ENCODE data around the gene STK17B. TPM values are rescaled to one million over a fixed set of nuclear protein-coding genes. Genes with fewer than 3 reads are reported as not detected.

The STK17B gene
- total RNA-seq, 1 donor, result 139 TPM

GRCh38 chr2:196170213-196170605 lies 1.2 kb downstream of the STK17B start:
- Histone ChIP-seq H3K79me2 (ENCODE audit: insufficient read depth, low read length) (peaks cover 61% of the 10 kb centered on the region), H3K36me3 (ENCODE audit: insufficient read depth, low read length) (peaks cover 7% of the 10 kb centered on the region), H3K27me3 (ENCODE audit: insufficient read depth, low read length) (no peaks in the 10 kb centered on the region), H3K27ac (ENCODE audit: low read depth, low read length) (peak overlapping the region; percentile 93), H3K4me2 (ENCODE audit: insufficient read depth, low read length) (peak overlapping the region; percentile 91), H3K9me3 (ENCODE audit: low read depth, low read length) (no peaks in the 10 kb centered on the region), H3K4me3 (ENCODE audit: insufficient read depth, low read length) (peak overlapping the region; percentile 93), H2AFZ (ENCODE audit: low read length) (no peak overlapping the region), H4K20me1 (ENCODE audit: insufficient read depth, low read length) (no peaks in the 10 kb centered on the region), H3K4me1 (ENCODE audit: insufficient read depth, low read length) (peaks cover 30% of the 10 kb centered on the region)
- TF ChIP-seq CTCF (IDR thresholded peaks at IDR 0.05; ENCODE audit: extremely low read depth, low read depth, low read length), result no peak
- no peak for DNase-seq (ENCODE audit: insufficient read length, low spot score, missing footprints)

GRCh38 chr2:196169516-196169915 lies 1.9 kb downstream of the STK17B start:
- Histone ChIP-seq H3K27ac (ENCODE audit: low read depth, low read length) (peak overlapping the region; percentile 93), H3K79me2 (ENCODE audit: insufficient read depth, low read length) (peaks cover 68% of the 10 kb centered on the region), H2AFZ (ENCODE audit: low read length) (no peak overlapping the region), H3K4me1 (ENCODE audit: insufficient read depth, low read length) (peaks cover 36% of the 10 kb centered on the region), H3K36me3 (ENCODE audit: insufficient read depth, low read length) (peaks cover 13% of the 10 kb centered on the region), H3K4me3 (ENCODE audit: insufficient read depth, low read length) (peak overlapping the region; percentile 93), H3K9me3 (ENCODE audit: low read depth, low read length) (no peaks in the 10 kb centered on the region), H3K4me2 (ENCODE audit: insufficient read depth, low read length) (peak overlapping the region; percentile 91), H4K20me1 (ENCODE audit: insufficient read depth, low read length) (no peaks in the 10 kb centered on the region), H3K27me3 (ENCODE audit: insufficient read depth, low read length) (no peaks in the 10 kb centered on the region)
- no peak for TF ChIP-seq CTCF (IDR thresholded peaks at IDR 0.05; ENCODE audit: extremely low read depth, low read depth, low read length)
- no peak for DNase-seq (ENCODE audit: insufficient read length, low spot score, missing footprints)

GRCh38 chr2:196168181-196168580 lies 3.2 kb downstream of the STK17B start:
- H2AFZ ChIP-seq (ENCODE audit: low read length), result no peak overlapping the region

GRCh38 chr2:196167666-196168065 lies 3.7 kb downstream of the STK17B start:
- Histone ChIP-seq H4K20me1 (ENCODE audit: insufficient read depth, low read length) (no peaks in the 10 kb centered on the region), H3K27ac (ENCODE audit: low read depth, low read length) (peak overlapping the region; percentile 93)

More at GRCh38 chr2:196168181-196168580, 3.2 kb downstream of the STK17B start:
- TF ChIP-seq CTCF (IDR thresholded peaks at IDR 0.05; ENCODE audit: extremely low read depth, low read depth, low read length), result no peak
- H3K27me3 ChIP-seq (ENCODE audit: insufficient read depth, low read length), result no peaks in the 10 kb centered on the region
- peak overlapping the region; percentile 93 for H3K4me3 ChIP-seq (ENCODE audit: insufficient read depth, low read length)
- DNase-seq (ENCODE audit: insufficient read length, low spot score, missing footprints), result no peak
- H4K20me1 ChIP-seq (ENCODE audit: insufficient read depth, low read length), result no peaks in the 10 kb centered on the region
- peaks cover 81% of the 10 kb centered on the region for H3K79me2 ChIP-seq (ENCODE audit: insufficient read depth, low read length)
- H3K27ac ChIP-seq (ENCODE audit: low read depth, low read length), result peak overlapping the region; percentile 93
- H3K36me3 ChIP-seq (ENCODE audit: insufficient read depth, low read length), result peaks cover 21% of the 10 kb centered on the region
- H3K9me3 ChIP-seq (ENCODE audit: low read depth, low read length), result no peaks in the 10 kb centered on the region
- H3K4me1 ChIP-seq (ENCODE audit: insufficient read depth, low read length), result peaks cover 38% of the 10 kb centered on the region
- peak overlapping the region; percentile 91 for H3K4me2 ChIP-seq (ENCODE audit: insufficient read depth, low read length)

More at GRCh38 chr2:196167666-196168065, 3.7 kb downstream of the STK17B start:
- Histone ChIP-seq H3K4me1 (ENCODE audit: insufficient read depth, low read length) (peaks cover 38% of the 10 kb centered on the region), H3K9me3 (ENCODE audit: low read depth, low read length) (no peaks in the 10 kb centered on the region), H2AFZ (ENCODE audit: low read length) (no peak overlapping the region), H3K36me3 (ENCODE audit: insufficient read depth, low read length) (peaks cover 26% of the 10 kb centered on the region), H3K4me2 (ENCODE audit: insufficient read depth, low read length) (peak overlapping the region; percentile 91), H3K79me2 (ENCODE audit: insufficient read depth, low read length) (peaks cover 86% of the 10 kb centered on the region), H3K27me3 (ENCODE audit: insufficient read depth, low read length) (no peaks in the 10 kb centered on the region), H3K4me3 (ENCODE audit: insufficient read depth, low read length) (peak overlapping the region; percentile 93)
- DNase-seq (ENCODE audit: insufficient read length, low spot score, missing footprints), result no peak
- no peak for TF ChIP-seq CTCF (IDR thresholded peaks at IDR 0.05; ENCODE audit: extremely low read depth, low read depth, low read length)

Data from osteoblast (primary cell).